T-cell (primary cell): Measurements from ENCODE around the gene H2BK1. TPM values are rescaled to one million over a fixed set of nuclear protein-coding genes. Genes with fewer than 3 reads are reported as not detected.

Experiments
- ATAC-seq, 4 experiments: fragments of 200-7000 bp in 3 of 4; fragments of 150-1000 bp in 1 of 4; cut with Tn5 transposase; replicated peaks in 1 of 4; 1 replicate in 3 of 4; 2 replicates in 1 of 4; pipeline ENCODE4 v1.10.0; 2021; ENCODE audit warnings: moderate library complexity in 3 of 4, mild to moderate bottlenecking in 2 of 4, moderate number of reproducible peaks in 1 of 4
- CTCF ChIA-PET, 2 donors: fragments of 300-600 bp; sonication (Branson Sonifier 250); formaldehyde crosslinking; loops; one replicate each; lab custom pipeline; 2022; ENCODE audit warnings: antibody characterized with exemption in 2 of 2; lab: Charles Lee
- POLR2A ChIA-PET, 2 donors: fragments of 300-600 bp; sonication (Branson Sonifier 250); formaldehyde crosslinking; loops; one replicate each; lab custom pipeline; 2022; ENCODE audit warnings: antibody characterized with exemption in 2 of 2; lab: Charles Lee
- DNase-seq, 35 experiments: peaks; one replicate each; pipeline versions ENCODE4 v3.0.0 to v3.0.0-alpha.2; 2013 to 2023
- H3K27ac ChIP-seq: one replicate; pipeline ENCODE4 v1.5.1; 2013; ENCODE audit warnings: low read length
- H3K27me3 ChIP-seq, 2 experiments: replicated peaks in 1 of 2; 1 replicate in 1 of 2; 2 replicates in 1 of 2; pipeline versions ENCODE4 v1.6.1 to v1.7.0; 2013; ENCODE audit warnings: low read length in 1 of 2, mixed read lengths in 1 of 2; ENCODE audit not compliant: control insufficient read depth in 2 of 2, insufficient read depth in 2 of 2; ENCODE audit errors: extremely low read depth in 1 of 2
- H3K36me3 ChIP-seq, 2 donors: 1 replicate in 1 of 2; 2 replicates in 1 of 2; pipeline versions ENCODE4 v1.6.1 to v1.7.0; 2013; ENCODE audit warnings: low read length in 1 of 2; ENCODE audit not compliant: control insufficient read depth in 2 of 2, insufficient read depth in 1 of 2; ENCODE audit errors: extremely low read depth in 1 of 2
- H3K4me1 ChIP-seq, 2 experiments: 1 replicate in 1 of 2; 2 replicates in 1 of 2; pipeline versions ENCODE4 v1.6.1 to v1.7.0; 2013; ENCODE audit warnings: low read length in 2 of 2, mixed read lengths in 1 of 2; ENCODE audit not compliant: insufficient read depth in 2 of 2, control insufficient read depth in 1 of 2; ENCODE audit errors: extremely low read depth in 1 of 2
- H3K4me3 ChIP-seq, 2 donors: 1 replicate in 1 of 2; 2 replicates in 1 of 2; pipeline versions ENCODE4 v1.5.1 to v1.7.0; 2013; ENCODE audit warnings: mild to moderate bottlenecking in 2 of 2, low read length in 1 of 2, moderate library complexity in 1 of 2; ENCODE audit not compliant: control insufficient read depth in 1 of 2; ENCODE audit errors: extremely low read depth in 1 of 2
- H3K9me3 ChIP-seq: 2 replicates; pipeline ENCODE4 v1.7.0; 2013
- H3K27ac Mint-ChIP-seq, 2 donors: one replicate each; pipeline ENCODE4 v1.8.0; 2020 to 2021; ENCODE audit warnings: mild to moderate bottlenecking in 2 of 2, mixed read lengths in 2 of 2
- H3K27me3 Mint-ChIP-seq, 2 donors: one replicate each; pipeline ENCODE4 v1.8.0; 2021 to 2022; ENCODE audit warnings: mixed read lengths in 2 of 2
- H3K36me3 Mint-ChIP-seq: one replicate; pipeline ENCODE4 v1.8.0; 2021; ENCODE audit warnings: mixed read lengths
- H3K4me1 Mint-ChIP-seq, 3 donors: one replicate each; pipeline ENCODE4 v1.8.0; 2020 to 2022; ENCODE audit warnings: mixed read lengths in 3 of 3, mild to moderate bottlenecking in 1 of 3
- H3K4me3 Mint-ChIP-seq, 3 donors: one replicate each; pipeline ENCODE4 v1.8.0; 2020 to 2022; ENCODE audit warnings: mild to moderate bottlenecking in 3 of 3, mixed read lengths in 3 of 3, moderate library complexity in 3 of 3
- H3K9me3 Mint-ChIP-seq, 3 donors: one replicate each; pipeline ENCODE4 v1.8.0; 2020 to 2022; ENCODE audit warnings: mixed read lengths in 3 of 3
- WGBS: methylation state at CpG from one replicate; pipeline ENCODE4 v1.1.5; 2013; ENCODE audit warnings: missing lambda C conversion rate; ENCODE audit not compliant: insufficient coverage; 5-methylcytosine and 5-hydroxymethylcytosine counted together
- total RNA-seq, 35 experiments: library from RNA in 6 of 35; stranded (reverse) in 6 of 35; fragments of 120-200 nt in 1 of 35; gene quantifications; one replicate each; pipeline versions ENCODE4 v1.2.1 to v1.2.4 and lab custom pipeline; 2013 to 2026

H2BK1 gene
- total RNA-seq, 5 donors from 2014 or later (not counting 1 experiment from before 2014, with no cell fraction given) = 3.1 to 7.7 (median 5.1) TPM

GRCh38 chr7:151239837-151240459 lies 29.7 kb upstream of the H2BK1 start:
- CTCF ChIA-PET = no interaction called here

GRCh38 chr7:151238924-151239836 lies 28.9 kb upstream of the H2BK1 start:
- no peaks in the 10 kb centered on the region for H3K9me3 ChIP-seq
- Mint-ChIP-seq H3K4me3 (no peak overlapping the region), H3K9me3 (no peaks in the 10 kb centered on the region), H3K4me1 (peaks cover 27 to 31% (median 30%) of the 10 kb centered on the region in 3 donors), H3K27me3 (no peaks in the 10 kb centered on the region), H3K27ac (no peak overlapping the region), H3K36me3 (peaks cover 9% of the 10 kb centered on the region)
- 93% methylated on average over 14 of the region's 25 CpGs for WGBS
- no peak for DNase-seq
- no peak overlapping the region for H3K4me3 ChIP-seq
- ChIA-PET CTCF (interaction anchor here in 1 of 2 donors (1.1 kb wide), 1 partner anchor 62 kb away, joined by 3 read pairs; no protein-coding TSS in a partner anchor), POLR2A (interaction anchor here (0.5 to 0.8 kb wide), 3 partner anchors 12 to 127 kb away, joined by 5 to 6 read pairs (median 6); partner anchors contain the start of gene ABCF2 (in 1 of the 2))
- peaks cover 6 to 49% of the 10 kb centered on the region in 2 donors for H3K36me3 ChIP-seq
- H3K27ac ChIP-seq = no peak overlapping the region
- H3K4me1 ChIP-seq = peaks cover 6 to 28% of the 10 kb centered on the region in 2 experiments
- no peak for ATAC-seq
- H3K27me3 ChIP-seq = peaks cover 0 to 6% of the 10 kb centered on the region in 2 experiments

More at GRCh38 chr7:151239837-151240459, 29.7 kb upstream of the H2BK1 start:
- Histone ChIP-seq H3K9me3 (no peaks in the 10 kb centered on the region), H3K27ac (no peak overlapping the region), H3K4me3 (no peak overlapping the region), H3K4me1 (peaks cover 13 to 28% of the 10 kb centered on the region in 2 experiments), H3K27me3 (peaks cover 0 to 12% of the 10 kb centered on the region in 2 experiments), H3K36me3 (peaks cover 6 to 43% of the 10 kb centered on the region in 2 donors)
- Mint-ChIP-seq H3K36me3 (peaks cover 9% of the 10 kb centered on the region), H3K9me3 (no peaks in the 10 kb centered on the region), H3K4me3 (no peak overlapping the region), H3K4me1 (peaks cover 31 to 33% (median 31%) of the 10 kb centered on the region in 3 donors), H3K27me3 (peaks cover 0 to 3% of the 10 kb centered on the region in 2 donors), H3K27ac (no peak overlapping the region)
- DNase-seq = no peak
- 93% methylated on average over 6 of the region's 11 CpGs for WGBS
- no peak for ATAC-seq
- POLR2A ChIA-PET = interaction anchor here (0.7 to 0.8 kb wide), 2 partner anchors 13 to 64 kb away, joined by 5 to 6 read pairs; partner anchors contain the start of gene ABCF2 (in 1 of the 2)

- POLR2A ChIA-PET = no interaction called here
- H3K4me1 Mint-ChIP-seq = peaks cover 27 to 31% (median 30%) of the 10 kb centered on the region in 3 donors
These were observed 28.0 kb upstream of the H2BK1 start for GRCh38 chr7:151238190-151238810.

GRCh38 chr7:151237244-151238189 lies 27.2 kb upstream of the H2BK1 start:
- peaks cover 6 to 53% of the 10 kb centered on the region in 2 donors for H3K36me3 ChIP-seq
- no peaks in the 10 kb centered on the region for H3K27me3 ChIP-seq
- CTCF ChIA-PET = no interaction called here
- no peaks in the 10 kb centered on the region for H3K9me3 ChIP-seq
- H3K4me3 Mint-ChIP-seq = no peak overlapping the region
- peaks cover 26 to 29% (median 29%) of the 10 kb centered on the region in 3 donors for H3K4me1 Mint-ChIP-seq
- H3K9me3 Mint-ChIP-seq = no peaks in the 10 kb centered on the region
- H3K27ac ChIP-seq = no peak overlapping the region
- H3K36me3 Mint-ChIP-seq = peaks cover 9% of the 10 kb centered on the region
- no peak overlapping the region for H3K27ac Mint-ChIP-seq
- no peaks in the 10 kb centered on the region for H3K27me3 Mint-ChIP-seq
- POLR2A ChIA-PET = no interaction called here
- no peak overlapping the region for H3K4me3 ChIP-seq
- H3K4me1 ChIP-seq = peaks cover 2 to 26% of the 10 kb centered on the region in 2 experiments
- ATAC-seq (no peak), DNase-seq (no peak)
- 94% methylated on average over 41 of the region's 44 CpGs for WGBS

More at GRCh38 chr7:151238190-151238810, 28.0 kb upstream of the H2BK1 start:
- no peak for ATAC-seq
- Mint-ChIP-seq H3K27ac (no peak overlapping the region), H3K4me3 (no peak overlapping the region), H3K9me3 (no peaks in the 10 kb centered on the region), H3K27me3 (no peaks in the 10 kb centered on the region), H3K36me3 (peaks cover 9% of the 10 kb centered on the region)
- CTCF ChIA-PET = interaction anchor here in 1 of 2 donors (1.1 kb wide), 1 partner anchor 63 kb away, joined by 3 read pairs; no protein-coding TSS in a partner anchor
- Histone ChIP-seq H3K9me3 (no peaks in the 10 kb centered on the region), H3K36me3 (peaks cover 6 to 53% of the 10 kb centered on the region in 2 donors), H3K4me3 (no peak overlapping the region), H3K27ac (no peak overlapping the region), H3K27me3 (no peaks in the 10 kb centered on the region), H3K4me1 (peaks cover 3 to 28% of the 10 kb centered on the region in 2 experiments)
- 96% methylated on average over 8 of the region's 17 CpGs for WGBS
- DNase-seq = no peak

GRCh38 chr7:151236406-151236805 lies 26.1 kb upstream of the H2BK1 start:
- ChIA-PET POLR2A (interaction anchor here in 1 of 2 donors (0.6 kb wide), 1 partner anchor 1228 kb away, joined by 3 read pairs; no protein-coding TSS in a partner anchor), CTCF (interaction anchor here (0.7 kb wide), 2 partner anchors 10 to 11 kb away, joined by 3 read pairs; no protein-coding TSS in a partner anchor)
- Histone ChIP-seq H3K36me3 (peaks cover 6 to 53% of the 10 kb centered on the region in 2 donors), H3K9me3 (no peaks in the 10 kb centered on the region), H3K4me3 (no peak overlapping the region), H3K4me1 (peaks cover 6 to 33% of the 10 kb centered on the region in 2 experiments), H3K27me3 (no peaks in the 10 kb centered on the region), H3K27ac (no peak overlapping the region)
- no peaks in the 10 kb centered on the region for H3K9me3 Mint-ChIP-seq
- H3K27me3 Mint-ChIP-seq = no peaks in the 10 kb centered on the region
- H3K4me1 Mint-ChIP-seq = peaks cover 36 to 37% (median 37%) of the 10 kb centered on the region in 3 donors
- H3K36me3 Mint-ChIP-seq = peaks cover 9% of the 10 kb centered on the region
- no peak overlapping the region for H3K27ac Mint-ChIP-seq
- DNase-seq (no peak), ATAC-seq (no peak)
- H3K4me3 Mint-ChIP-seq = no peak overlapping the region
- 98% methylated on average over 11 of the region's 13 CpGs for WGBS
